Breast epithelium (tissue), 3 donors: Measurements from ENCODE around the gene EDN3.

Experiments used
- CTCF ChIP-seq, 3 donors: fragments of 450-650 bp; IDR thresholded peaks; one replicate each; pipeline ENCODE4 v1.5.1; 2016 to 2017; ENCODE audit warnings: antibody characterized with exemption in 3 of 3, mild to moderate bottlenecking in 3 of 3, moderate library complexity in 3 of 3
- POLR2A ChIP-seq: fragments of 450-650 bp; IDR thresholded peaks from one replicate; pipeline ENCODE4 v1.6.1; 2016; ENCODE audit warnings: antibody characterized with exemption, mild to moderate bottlenecking, moderate library complexity

- TF ChIP-seq POLR2A (no peak), CTCF (IDR thresholded peaks at IDR 0.05) (no peak)
Observed at GRCh38 chr20:59300333-59301081, at the start of gene EDN3.
